ENCODE results near the gene RBM22. TPM values are rescaled to one million over a fixed set of nuclear protein-coding genes. Genes with fewer than 3 reads are reported as not detected.

The RBM22 gene
- total and polyA plus RNA-seq, 2 of the 4 experiments (the other 2 are of a cell fraction), result 26.2 to 34.2 TPM

GRCh38 chr5:150663936-150664335, 36.9 kb downstream of the RBM22 start:
- no peak for TF ChIP-seq POLR2A (IDR thresholded peaks at IDR 0.05; ENCODE audit: low read depth, low read length)
- TF ChIP-seq RFX5 (IDR thresholded peaks at IDR 0.05; ENCODE audit: low read depth, low read length), result no peak
- TF ChIP-seq NFE2L2 (IDR thresholded peaks at IDR 0.05; ENCODE audit: low read depth, low read length), result no peak
- no peak for TF ChIP-seq CTCF (conservative IDR thresholded peaks at IDR 0.05; ENCODE audit: low read depth, low read length)
- no peak for TF ChIP-seq CEBPB (IDR thresholded peaks at IDR 0.05; ENCODE audit: low read depth, low read length)
- no peak for TF ChIP-seq MAZ (IDR thresholded peaks at IDR 0.05; ENCODE audit: borderline replicate concordance, low read depth, low read length)
- no peak for TF ChIP-seq ELK1 (IDR thresholded peaks at IDR 0.05; ENCODE audit: borderline replicate concordance, low read depth, low read length)
- no peak for TF ChIP-seq SMC3 (IDR thresholded peaks at IDR 0.05; ENCODE audit: low read depth, low read length)
- TF ChIP-seq RCOR1 (IDR thresholded peaks at IDR 0.05; ENCODE audit: insufficient replicate concordance, low read length), result no peak
- no peak for TF ChIP-seq USF2 (IDR thresholded peaks at IDR 0.05; ENCODE audit: low read depth, low read length)
- TF ChIP-seq BHLHE40 (IDR thresholded peaks at IDR 0.05; ENCODE audit: low read depth, low read length), result no peak
- TF ChIP-seq MAFK (IDR thresholded peaks at IDR 0.05; ENCODE audit: low read depth, low read length), result no peak
- no peak for TF ChIP-seq RAD21 (IDR thresholded peaks at IDR 0.05; ENCODE audit: low read length)
- no peak for TF ChIP-seq MXI1 (IDR thresholded peaks at IDR 0.05; ENCODE audit: borderline replicate concordance, low read depth, low read length)
- no peak for TF ChIP-seq CHD1 (IDR thresholded peaks at IDR 0.05; ENCODE audit: low read depth, low read length)
- TF ChIP-seq FOS (IDR thresholded peaks at IDR 0.05; ENCODE audit: low read depth, low read length), result no peak
- Histone ChIP-seq H3K9me3 (ENCODE audit: control insufficient read depth, insufficient read depth, low read length) (no peaks in the 10 kb centered on the region), H4K8ac (ENCODE audit: low read depth in 2 of 2, low read length in 2 of 2) (no peak overlapping the region), H3K56ac (ENCODE audit: extremely low read depth, insufficient read depth, low read length) (no peak overlapping the region), H2BK5ac (ENCODE audit: low read depth, low read length, poor library complexity, severe bottlenecking) (no peak overlapping the region), H3K4ac (ENCODE audit: low read depth, low read length) (no peak overlapping the region), H3K27ac (ENCODE audit: insufficient read depth, low read length) (no peak overlapping the region), H3K27me3 (ENCODE audit: control insufficient read depth, insufficient read depth, low read length) (peaks cover 9% of the 10 kb centered on the region), H2BK20ac (ENCODE audit: low read depth, low read length) (no peak overlapping the region), H3K23ac (ENCODE audit: low read depth, low read length) (no peak overlapping the region), H4K20me1 (ENCODE audit: insufficient read depth, low read length) (no peaks in the 10 kb centered on the region; the same call in 1 of the 2 replicates), H4K5ac (ENCODE audit: low read depth, low read length) (no peak overlapping the region), H3K9me1 (ENCODE audit: insufficient read depth, low read length) (peaks cover 4% of the 10 kb centered on the region; the same call in 1 of the 2 replicates), H3K36me3 (ENCODE audit: control insufficient read depth, insufficient read depth, low read length) (no peaks in the 10 kb centered on the region), H3K9ac (ENCODE audit: low read depth, low read length) (no peak overlapping the region), H2AFZ (replicated peaks; ENCODE audit: low read length, poor library complexity) (no peak overlapping the region), H4K91ac (ENCODE audit: insufficient read depth, low read depth, low read length) (no peak overlapping the region), H2AK9ac (replicated peaks; ENCODE audit: low read depth, low read length, poor library complexity) (no peak overlapping the region), H3K4me1 (ENCODE audit: control insufficient read depth, insufficient read depth, low read length) (peaks cover 12% of the 10 kb centered on the region), H2BK15ac (ENCODE audit: low read depth, low read length) (no peak overlapping the region), H2BK120ac (ENCODE audit: low read depth, low read length) (no peak overlapping the region), H3K18ac (ENCODE audit: low read depth, low read length) (no peak overlapping the region), H3K79me1 (ENCODE audit: low read depth in 1 of 2, low read length in 2 of 2) (no peaks in the 10 kb centered on the region), H3K4me3 (ENCODE audit: insufficient read depth, low read depth, low read length) (no peak overlapping the region), H2AK5ac (ENCODE audit: low read depth, low read length) (no peak overlapping the region), H3K4me2 (ENCODE audit: low read depth, low read length) (no peak overlapping the region), H3K14ac (replicated peaks; ENCODE audit: low read depth, low read length) (no peak overlapping the region)
- ChIA-PET CTCF (interaction anchor here (0.7 kb wide), 1 partner anchor 100 kb away, joined by 3 read pairs; no protein-coding TSS in a partner anchor), POLR2A (ENCODE audit: unreplicated experiment) (no interaction called here)
- intact Hi-C loops (cut with micrococcal nuclease) (no loop called here), in situ Hi-C loops (cut with MboI; ENCODE audit: low sequenced_read_pairs) (no loop called here), dilution Hi-C loops (cut with HindIII; ENCODE audit: low sequenced_read_pairs, unreplicated experiment) (no loop called here)
- no peak for ATAC-seq (ENCODE audit: low read depth)
- DNase-seq, result no peak
- BruUV-seq (replicated peaks), result no TSS peak
- WGBS, 2 experiments (ENCODE audit: extremely low coverage in 2 of 2, insufficient read length in 1 of 2), result 75% methylated on average over 1 of the region's 3 CpGs; no CpG with 5 or more reads in 1 of the 2 experiments

All from IMR-90 (cell line).